ENCODE data around the gene TJP1.

Gene TJP1

DNA sequence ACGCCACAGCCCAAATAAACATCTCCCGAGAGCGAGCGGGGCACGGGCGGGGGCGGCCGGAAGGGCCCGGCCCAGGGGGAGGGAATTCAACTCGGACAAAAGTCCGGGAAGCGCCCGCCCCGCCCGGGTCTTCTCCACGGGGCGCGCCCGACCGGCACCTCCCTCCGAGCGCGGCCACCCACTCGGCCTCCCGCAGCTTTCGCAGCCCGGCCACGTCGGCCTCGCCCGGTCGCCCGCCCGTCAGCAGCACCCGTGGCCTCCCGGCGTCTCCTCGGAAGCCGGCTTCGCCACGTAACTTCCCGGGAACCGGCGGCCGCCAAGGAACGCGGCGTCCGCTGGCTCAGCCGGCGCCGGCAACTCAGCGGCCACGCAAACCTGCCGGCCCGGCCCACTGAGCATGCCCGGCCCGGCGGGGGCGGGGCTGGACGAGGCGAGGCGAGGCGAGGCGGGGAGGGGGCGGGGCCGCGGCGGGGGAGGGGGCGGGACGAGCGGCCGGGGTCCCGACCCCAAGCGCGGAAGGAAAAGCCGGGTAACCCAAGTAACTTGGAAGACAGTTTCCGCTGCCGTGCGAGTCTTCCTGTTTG, at the start of gene TJP1:
Gene TJP1, minus strand, starts transcription at position 369 of the 584 bp plus-strand sequence. CDS start 440 bp downstream, outside the sequence.
- peak in 1 of 2 experiments; percentile 42 for DNase-seq (ENCODE audit: low read depth in 2 of 2)

DNA sequence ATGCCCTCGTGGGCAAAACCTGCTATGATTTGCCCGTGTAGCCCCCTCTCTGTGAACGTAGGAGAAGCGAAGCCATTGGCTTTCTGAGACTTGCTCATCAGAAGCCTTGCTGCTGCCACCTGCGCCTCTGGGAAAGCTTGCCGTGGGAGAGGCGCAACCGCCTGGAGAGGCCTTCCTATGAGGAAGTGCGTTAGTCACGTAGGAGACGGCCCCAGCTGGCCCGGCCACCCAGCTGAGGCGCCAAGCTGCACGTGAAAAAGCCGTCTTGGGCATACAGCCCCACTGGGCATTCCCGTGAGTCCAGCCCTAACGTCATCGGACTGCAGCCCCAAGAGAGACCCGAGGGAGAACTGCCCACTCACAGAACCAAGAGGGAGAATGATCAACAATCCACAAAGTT, 49.1 kb upstream of the TJP1 start:
- DNase-seq (ENCODE audit: low read depth in 2 of 2), result no peak

DNA sequence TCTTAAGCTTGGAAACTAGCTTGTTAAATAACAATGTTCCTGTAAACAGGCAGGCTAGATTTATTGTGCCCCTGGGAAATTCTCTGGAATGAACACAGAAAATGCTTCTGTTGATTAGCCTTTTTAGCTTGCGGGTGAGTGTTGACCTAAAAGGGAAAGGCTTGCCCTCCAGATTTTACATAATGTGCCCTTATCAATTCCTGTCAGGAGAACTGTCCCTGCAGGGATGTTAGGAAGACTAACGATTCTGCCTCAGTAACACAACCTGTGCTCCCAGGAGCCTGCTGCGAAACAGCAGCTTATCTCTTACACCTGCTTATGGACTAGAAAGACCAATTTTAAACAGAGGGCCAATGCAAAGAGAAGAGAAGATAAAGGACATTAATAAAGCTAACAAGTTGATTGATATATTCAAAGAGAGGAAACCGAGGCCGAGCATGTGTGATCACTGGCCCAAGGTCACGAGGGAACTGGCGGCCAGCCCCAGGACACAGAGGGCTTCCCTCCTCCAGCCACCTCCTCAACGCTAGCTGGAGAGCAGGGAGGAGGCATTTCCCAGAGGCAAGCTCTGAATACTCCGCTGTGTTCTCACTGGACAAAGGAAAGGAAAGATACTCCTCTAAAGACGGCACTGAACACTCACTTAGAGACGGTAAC, 48.4 kb upstream of the TJP1 start:
- no peak for DNase-seq (ENCODE audit: low read depth in 2 of 2)

DNA sequence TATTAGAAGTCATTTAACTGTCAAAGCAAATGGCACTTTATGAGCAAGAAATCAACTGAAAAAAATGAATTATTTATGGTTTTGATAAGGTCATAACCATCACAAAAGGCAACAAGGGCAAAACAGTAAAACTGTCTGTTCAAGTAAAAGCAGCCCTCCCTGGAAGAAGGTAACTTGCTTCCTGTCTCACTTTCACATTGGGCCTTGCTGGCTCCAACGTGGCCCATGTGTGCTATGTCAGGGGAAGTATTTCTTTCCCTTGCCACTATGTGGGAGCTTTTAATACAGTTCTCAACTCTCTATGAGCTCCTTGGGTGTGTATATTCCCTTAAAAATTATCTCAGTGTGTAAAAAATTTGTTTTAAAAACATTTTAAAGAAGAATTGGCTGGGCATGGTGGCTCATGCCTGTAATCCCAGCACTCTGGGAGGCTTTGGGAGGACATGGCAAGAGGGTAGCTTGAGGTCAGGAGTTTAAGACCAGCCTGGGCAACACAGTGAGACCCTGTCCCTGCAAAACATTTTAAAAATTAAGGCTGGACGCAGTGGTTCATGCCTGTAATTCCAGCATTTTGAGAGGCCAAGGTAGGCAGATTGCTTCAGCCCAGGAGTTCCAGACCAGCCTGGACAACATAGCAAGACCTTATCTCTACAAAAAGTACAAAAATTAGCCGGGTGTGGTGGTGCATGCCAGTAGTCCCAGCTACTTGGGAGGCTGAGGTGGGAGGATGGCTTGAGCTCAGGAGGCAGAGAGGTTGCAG, 45.2 kb upstream of the TJP1 start:
- no peak for DNase-seq (ENCODE audit: low read depth in 2 of 2)

DNA sequence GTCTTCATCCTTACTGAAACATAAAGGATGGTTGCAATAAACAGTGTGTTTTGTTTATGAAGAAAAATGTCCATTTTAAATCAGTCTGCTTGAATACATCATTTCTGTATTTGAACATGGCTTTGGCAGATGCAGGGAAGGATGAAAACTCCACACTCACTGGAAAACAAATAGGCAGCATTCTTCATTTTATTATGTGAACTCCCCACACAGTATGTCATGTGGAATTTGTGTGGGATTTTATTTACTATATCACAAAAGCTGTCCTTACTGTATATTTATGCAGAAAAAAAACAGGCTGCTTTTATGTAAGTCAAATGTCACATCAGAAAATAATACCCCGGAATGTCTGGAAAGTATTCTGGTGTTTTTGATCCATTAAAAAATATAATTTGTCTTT, 44.1 kb upstream of the TJP1 start:
- no peak for DNase-seq (ENCODE audit: low read depth in 2 of 2)

DNA sequence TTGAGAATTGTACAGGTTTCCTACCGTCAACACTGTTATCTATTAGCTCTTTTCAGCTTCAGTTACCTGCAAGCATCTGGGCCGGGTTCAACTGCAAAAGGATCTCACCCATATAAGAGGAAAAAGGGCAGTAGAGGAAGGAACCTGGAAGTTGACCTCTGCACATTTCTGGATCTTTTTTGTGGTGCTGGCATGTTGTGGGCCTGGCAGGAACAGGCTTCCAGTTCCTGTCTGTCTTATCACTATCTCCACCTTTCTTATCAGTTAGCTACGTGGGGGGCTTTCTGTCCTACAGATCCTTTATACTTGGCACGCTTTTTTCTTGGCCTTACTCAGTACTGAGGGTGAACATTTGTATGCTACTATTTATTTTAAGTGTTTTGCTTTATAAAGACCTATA, 42.2 kb upstream of the TJP1 start:
- DNase-seq (ENCODE audit: low read depth in 2 of 2), result no peak

DNA sequence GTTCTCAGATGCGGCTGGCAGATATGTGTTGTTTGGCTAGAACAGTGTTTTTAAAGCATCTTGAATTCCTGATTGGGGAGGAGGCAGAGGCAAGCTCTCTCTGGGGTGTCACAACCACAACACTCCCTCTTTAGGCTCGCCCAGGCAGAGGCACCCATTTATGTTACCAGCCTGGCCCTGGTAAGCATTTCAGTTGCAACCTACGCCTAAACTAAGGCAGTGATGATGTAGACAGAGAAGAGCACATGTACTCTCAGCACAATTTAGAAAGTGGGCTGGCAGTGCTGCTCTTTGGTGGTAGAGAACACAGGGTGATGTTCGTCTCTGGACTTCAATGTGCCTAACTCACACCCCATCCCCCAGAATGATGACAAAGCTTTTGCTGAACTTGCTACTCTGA, 41.2 kb upstream of the TJP1 start:
- DNase-seq (ENCODE audit: low read depth in 2 of 2), result no peak

DNA sequence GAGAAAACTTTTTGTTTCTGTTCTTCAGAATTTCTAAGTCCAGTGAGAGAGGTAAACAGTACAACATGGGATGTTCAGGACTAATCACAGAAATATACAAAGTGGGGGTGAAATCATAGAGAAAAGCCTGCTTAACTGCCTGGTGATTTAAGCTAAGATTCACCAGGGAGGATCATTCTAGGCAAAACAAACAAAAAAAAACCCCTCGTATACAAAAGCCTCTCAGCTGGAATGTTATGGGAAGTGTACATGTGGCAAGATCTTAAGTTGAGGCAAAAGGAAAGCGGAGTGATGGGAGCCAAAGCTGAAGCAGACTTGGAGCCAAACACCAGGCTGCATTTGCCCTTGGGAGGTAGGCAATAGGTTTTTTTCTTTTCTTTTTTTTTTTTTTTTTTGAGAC, 40.0 kb upstream of the TJP1 start:
- no peak for DNase-seq (ENCODE audit: low read depth in 2 of 2)

DNA sequence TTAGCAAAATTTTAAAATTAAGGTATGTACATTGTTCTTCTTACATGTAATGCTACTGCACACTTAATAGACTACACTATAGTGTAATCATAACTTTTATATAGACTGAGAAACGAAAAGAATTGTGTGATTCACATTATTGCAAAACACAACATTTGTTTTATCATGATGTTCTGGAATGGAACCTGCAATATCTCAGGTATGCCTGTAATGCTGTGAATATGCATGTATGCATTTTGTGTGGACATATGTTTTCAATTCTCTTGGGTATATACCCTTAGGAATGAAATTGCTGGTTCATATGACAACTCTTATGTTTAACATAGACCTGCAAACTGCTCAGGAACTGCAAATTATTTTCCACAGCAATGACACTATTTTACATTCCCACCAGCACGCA, 38.6 kb upstream of the TJP1 start:
- DNase-seq (ENCODE audit: low read depth in 2 of 2), result peak; percentile 36 to 38

DNA sequence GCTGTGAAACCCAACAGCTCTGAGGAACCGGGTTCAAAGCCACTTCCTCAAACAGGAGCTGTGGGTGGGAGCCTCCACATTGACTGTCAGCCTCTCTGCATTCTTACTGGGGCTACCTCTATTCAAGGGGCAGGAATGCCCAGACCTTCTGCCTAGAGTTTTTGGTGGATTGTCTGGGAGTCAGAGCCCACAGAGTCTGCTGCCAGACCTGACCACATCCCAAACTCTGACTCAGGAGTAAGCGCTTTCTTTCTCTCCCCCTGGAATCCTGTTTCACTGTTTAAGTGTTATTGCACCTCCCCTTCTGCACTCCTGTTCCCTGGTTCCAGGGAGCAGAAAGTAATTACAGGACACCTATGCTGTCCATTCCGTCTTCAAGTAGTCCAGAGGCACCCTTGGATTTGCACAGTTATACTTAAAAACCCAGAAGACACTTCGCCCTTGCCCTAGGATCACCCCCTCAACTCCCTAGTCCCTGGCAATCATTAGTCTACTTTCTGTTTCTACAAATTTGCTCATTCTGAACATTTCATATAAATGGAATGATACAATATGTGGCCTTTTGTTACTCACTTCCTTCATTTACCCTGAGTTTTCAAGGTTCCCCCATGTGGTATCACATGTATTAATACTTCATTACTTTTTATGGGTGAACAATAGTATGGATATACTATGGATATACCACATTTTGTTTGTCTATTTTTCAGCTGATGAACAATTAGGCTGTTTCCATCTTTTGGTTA, 37.9 kb upstream of the TJP1 start:
- DNase-seq (ENCODE audit: low read depth in 2 of 2), result peak; percentile 56 to 61

DNA sequence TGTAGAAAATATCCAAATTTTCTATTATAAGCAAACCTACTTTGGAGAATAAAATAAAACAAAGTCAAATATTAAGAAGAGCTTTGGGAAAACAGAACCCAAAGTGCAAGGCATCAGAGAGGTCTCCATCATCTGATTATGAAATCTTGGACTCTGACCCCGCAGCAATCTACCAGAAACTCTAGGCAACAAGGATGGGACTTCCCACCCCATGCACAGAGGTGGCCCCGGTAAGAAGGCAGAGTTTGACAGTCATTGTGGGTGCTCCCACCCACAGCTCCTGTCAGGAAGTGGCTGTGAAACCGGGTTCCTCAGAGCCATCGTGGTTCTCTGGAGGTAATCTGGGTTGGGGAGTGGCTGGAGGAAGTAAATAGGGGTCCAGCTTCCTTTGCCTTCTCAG, 37.0 kb upstream of the TJP1 start:
- DNase-seq (ENCODE audit: low read depth in 2 of 2), result no peak

DNA sequence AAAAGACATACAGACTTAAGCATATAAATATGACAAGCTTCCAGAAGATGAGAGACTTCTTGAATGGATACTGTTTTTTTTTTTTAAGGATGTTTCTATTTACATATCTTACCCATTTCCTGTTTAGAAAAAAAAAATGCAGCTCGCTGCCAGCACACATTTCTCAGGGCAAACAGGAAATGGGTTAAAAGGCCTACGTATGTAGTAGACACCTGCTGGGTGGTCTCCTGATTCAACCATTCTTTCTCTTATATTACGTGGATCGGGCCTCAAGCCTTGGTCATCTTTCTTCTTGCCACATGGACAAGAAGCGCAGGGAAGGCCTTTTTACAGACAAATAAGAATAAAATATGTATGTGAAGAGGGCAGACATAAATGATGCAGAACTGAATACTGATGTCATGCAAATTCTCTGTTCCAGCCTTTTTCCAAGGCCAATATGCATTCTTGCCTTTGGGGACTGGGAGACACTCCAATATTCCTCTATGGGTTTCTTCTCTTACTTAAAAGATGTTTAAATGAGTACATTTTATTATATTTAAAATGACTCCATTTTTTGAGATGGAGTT, 35.0 kb upstream of the TJP1 start:
- no peak for DNase-seq (ENCODE audit: low read depth in 2 of 2)

DNA sequence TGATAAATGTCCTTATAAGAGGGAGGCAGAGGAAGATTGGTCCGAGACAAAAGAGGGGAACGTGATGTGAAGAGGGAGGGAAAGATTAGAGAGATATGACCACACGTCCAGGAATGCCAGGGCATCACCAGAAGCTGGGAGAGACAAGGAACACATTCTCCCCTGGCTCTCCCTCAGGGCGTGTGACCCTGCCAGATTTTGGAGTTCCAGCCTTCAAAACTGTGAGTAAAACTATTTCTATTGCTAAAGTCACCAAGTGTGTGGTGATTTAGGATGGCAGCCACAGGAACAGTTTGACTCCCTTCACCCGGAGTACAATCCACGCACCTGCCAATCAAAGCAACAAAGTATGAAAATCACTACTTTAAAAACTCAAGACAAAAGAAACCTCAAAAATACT, 32.1 kb upstream of the TJP1 start:
- no peak for DNase-seq (ENCODE audit: low read depth in 2 of 2)

DNA sequence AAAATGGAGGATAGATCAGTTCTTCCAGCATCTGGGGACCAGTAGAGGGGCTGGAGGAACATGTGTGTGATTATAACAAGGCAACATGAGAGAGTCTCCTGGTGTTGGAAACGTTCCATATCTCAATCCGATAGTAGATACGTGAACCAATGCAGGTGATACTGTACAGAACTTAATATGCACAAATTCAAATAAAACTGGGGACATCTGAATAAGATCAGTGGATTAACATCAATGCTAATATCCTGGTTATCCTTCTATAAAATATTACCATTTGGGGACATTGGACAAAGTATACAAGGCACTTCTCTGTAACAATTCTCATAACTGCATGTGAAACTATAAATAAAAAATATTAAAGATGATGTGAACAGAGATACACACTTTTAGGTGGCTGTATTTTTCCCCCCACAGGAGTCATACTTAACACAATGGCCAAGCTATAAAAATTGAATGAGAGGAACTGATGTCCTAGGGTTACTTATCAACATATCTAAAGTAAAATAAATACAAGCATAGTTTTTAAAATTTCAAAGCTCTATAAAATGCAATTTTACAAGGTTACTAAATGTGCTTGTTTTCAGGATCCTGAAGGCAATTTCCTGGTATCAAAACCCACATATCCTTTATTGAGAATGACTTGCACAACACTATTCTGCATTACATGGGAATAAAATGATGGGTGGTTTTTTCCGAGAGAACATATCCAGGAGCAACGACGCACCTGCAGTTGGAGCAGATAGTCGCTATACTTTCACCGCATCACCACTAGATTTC, 31.1 kb upstream of the TJP1 start:
- no peak for DNase-seq (ENCODE audit: low read depth in 2 of 2)

DNA sequence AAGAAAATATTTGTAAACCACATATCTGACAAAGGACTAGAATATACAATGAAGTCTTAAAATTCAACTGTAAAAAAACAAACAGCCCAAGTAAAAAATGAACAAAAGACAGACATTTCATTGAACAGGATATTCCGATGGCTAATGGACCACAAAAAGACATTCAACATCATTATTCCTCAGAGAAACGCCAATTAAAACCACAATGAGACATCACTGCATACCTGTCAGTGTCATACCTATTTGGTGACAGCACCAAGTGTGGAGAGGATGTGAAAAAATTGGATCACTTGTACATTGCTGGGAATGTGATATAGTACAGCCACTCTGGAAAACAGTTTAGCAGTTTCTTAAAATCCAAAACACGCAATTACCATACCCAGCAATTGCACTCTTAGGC, 29.9 kb upstream of the TJP1 start:
- DNase-seq (ENCODE audit: low read depth in 2 of 2), result no peak

DNA sequence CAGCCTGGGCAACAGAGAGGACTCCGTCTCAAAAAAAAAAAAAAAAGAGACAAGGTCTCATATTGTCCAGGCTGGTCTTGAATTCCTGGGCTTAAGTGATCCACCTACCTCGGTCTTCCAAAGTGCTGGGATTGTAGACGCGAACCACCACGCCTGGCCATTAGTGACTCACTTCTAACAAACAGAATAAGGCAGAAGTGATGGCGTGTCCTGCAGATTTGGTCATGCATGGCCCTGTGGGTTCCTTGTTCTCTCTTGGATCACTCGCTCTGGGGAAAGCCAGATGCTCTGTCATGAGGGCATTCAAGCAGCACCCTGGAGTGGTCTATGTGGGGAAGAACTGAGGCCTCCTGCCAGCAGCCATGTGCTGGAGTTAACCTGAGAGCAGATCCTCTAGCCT, 27.4 kb upstream of the TJP1 start:
- DNase-seq (ENCODE audit: low read depth in 2 of 2), result no peak

DNA sequence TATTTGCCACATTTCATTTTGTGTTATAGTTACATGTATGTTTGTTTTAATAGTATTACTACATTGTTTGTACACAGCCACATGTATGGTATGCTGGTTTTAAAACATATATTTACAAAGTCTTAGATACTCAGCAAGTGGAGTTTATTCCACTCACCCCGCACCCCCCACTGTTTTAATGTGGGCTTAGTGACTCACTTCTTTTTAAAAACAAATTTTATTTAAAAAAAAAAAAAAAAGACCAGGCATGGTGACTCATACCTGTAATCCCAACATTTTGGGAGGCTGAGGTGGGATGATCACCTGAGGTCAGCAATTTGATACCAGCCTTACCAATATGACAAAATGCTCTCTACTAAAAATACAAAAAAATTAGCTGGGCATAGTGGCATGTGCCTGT, 26.9 kb upstream of the TJP1 start:
- no peak for DNase-seq (ENCODE audit: low read depth in 2 of 2)

DNA sequence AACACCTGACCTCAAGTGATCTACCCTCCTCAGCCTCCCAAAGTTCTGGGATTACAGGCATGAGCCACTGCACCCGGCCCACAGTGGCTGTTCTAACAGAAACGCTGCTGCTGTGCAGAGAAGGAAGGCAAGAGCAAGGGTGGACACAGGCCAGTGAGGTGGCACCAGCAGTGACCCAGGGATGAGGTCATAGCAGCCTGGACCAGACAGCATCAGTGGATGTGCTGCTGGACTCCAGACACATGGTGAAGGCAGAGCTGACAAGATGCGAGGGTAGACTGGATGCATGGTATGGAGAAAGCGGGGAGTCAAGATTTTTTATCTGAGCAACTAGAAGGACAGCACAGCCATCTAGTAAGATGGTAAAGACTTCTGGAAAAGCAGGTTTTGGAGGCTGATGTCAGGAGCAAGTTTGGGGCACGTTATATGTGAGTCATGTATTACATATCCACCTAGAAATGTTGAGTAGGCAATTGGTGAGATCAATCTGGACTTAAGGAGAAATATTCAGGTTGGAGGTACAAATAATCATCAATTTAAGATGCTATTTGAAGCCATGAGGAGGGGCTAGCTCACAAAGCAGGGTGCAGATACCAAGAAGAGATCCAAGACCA, 22.1 kb upstream of the TJP1 start:
- no peak for DNase-seq (ENCODE audit: low read depth in 2 of 2)

DNA sequence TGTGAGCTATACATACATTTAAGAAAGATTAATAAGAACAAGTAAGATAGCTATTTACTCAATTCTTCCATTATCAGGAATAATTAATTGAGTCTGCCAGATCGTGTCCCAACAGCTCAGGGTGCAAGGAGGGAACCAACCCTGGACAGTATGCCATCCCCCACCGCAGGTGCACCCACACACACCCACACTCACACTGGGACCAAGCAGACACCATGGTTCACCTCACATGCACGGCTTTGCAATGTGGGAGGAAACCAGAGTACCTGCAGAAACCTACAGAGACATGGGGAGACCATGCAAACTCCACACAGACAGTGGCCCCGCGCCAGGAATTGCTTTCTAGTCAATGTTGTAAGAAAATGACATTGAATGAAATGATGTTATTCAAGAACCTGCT, 20.0 kb upstream of the TJP1 start:
- DNase-seq (ENCODE audit: low read depth in 2 of 2), result no peak

DNA sequence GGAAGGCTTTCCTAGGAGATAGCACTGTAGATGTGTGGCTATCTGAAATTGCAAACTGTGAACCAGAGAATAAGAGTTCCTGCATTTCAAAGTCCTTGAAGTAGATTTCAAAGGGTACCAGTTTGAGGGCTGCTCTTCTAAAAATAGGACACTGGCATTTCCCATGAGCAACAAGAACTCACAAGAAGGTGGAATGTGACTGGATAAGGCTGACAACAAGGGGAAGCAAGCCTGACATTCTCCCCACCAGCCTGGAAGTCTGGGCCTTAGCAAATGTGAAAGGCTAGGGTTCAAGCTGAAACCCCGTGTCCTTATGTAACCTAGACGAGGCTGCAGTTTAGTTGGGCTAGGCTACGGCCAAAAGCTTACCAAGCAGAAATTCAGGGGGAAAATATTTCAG, 18.7 kb upstream of the TJP1 start:
- no peak for DNase-seq (ENCODE audit: low read depth in 2 of 2)

DNA sequence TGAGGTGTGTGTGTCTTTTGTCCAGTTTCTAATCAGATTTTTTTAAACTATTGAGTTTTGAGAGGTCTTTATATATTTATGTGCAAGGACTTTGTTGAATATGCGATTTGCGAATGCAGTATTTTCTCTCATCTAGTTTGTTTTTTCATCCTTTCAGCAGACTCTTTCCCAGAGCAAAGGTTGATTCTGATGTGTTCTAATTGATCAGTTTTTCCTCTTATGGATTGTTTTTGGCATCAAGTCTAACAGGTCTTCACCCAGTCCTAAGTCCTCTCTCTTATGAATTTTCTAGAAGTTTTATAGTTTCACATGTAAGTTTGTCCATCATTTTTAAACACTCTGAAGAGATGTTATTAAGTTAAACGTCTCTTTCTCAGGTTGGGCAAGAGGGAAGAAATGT, 17.8 kb upstream of the TJP1 start:
- DNase-seq (ENCODE audit: low read depth in 2 of 2), result no peak

All from fibroblast of skin of left biceps (primary cell).